Fibroblast of skin of left quadriceps (primary cell): ENCODE data around the gene NRG3.
"Not testable (repeated sequence)": the region's sequence is repeated elsewhere in the genome, so short reads cannot be mapped to it uniquely, and the experiment has no call there.

Source experiments
- DNase-seq, 2 experiments: peaks; one replicate each; pipeline ENCODE4 v3.0.0-alpha.2; 2013; ENCODE audit warnings: low read depth in 2 of 2

The NRG3 gene

GRCh38 chr10:82914655-82915136 lies 1039.7 kb downstream of the NRG3 start:
- no peak for DNase-seq

- no peak for DNase-seq
These were observed 1041.9 kb downstream of the NRG3 start for GRCh38 chr10:82916941-82917340.

GRCh38 chr10:82918022-82918421 lies 1043.0 kb downstream of the NRG3 start:
- DNase-seq = no peak

GRCh38 chr10:82922046-82922445 lies 1047.1 kb downstream of the NRG3 start:
- DNase-seq = no peak

- no peak for DNase-seq
These were observed 1047.8 kb downstream of the NRG3 start for GRCh38 chr10:82922755-82923154.

GRCh38 chr10:82924711-82925110 lies 1049.7 kb downstream of the NRG3 start:
- DNase-seq = no peak

GRCh38 chr10:82925547-82925946 lies 1050.6 kb downstream of the NRG3 start:
- DNase-seq = no peak

- DNase-seq = no peak
These were observed 1057.5 kb downstream of the NRG3 start for GRCh38 chr10:82932451-82932850.

- no peak for DNase-seq
These were observed 1059.4 kb downstream of the NRG3 start for GRCh38 chr10:82934429-82934828.

GRCh38 chr10:82934947-82935346 lies 1060.0 kb downstream of the NRG3 start:
- DNase-seq = no peak

GRCh38 chr10:82938331-82938730 lies 1063.3 kb downstream of the NRG3 start:
- DNase-seq = no peak

GRCh38 chr10:82942286-82943099 lies 1067.5 kb downstream of the NRG3 start:
- DNase-seq = peak; percentile 59 to 62

GRCh38 chr10:82943142-82943541 lies 1068.1 kb downstream of the NRG3 start:
- no peak for DNase-seq

- DNase-seq = no peak
These were observed 1075.0 kb downstream of the NRG3 start for GRCh38 chr10:82949816-82950575.

GRCh38 chr10:82953331-82953730 lies 1078.3 kb downstream of the NRG3 start:
- DNase-seq = no peak

GRCh38 chr10:82953909-82954308 lies 1078.9 kb downstream of the NRG3 start:
- no peak for DNase-seq

- not testable (repeated sequence) for DNase-seq
These were observed 1085.5 kb downstream of the NRG3 start for GRCh38 chr10:82960421-82961060.

GRCh38 chr10:82961864-82962263 lies 1086.9 kb downstream of the NRG3 start:
- no peak for DNase-seq

GRCh38 chr10:82966130-82966529 lies 1091.1 kb downstream of the NRG3 start:
- DNase-seq = no peak

- DNase-seq = no peak
These were observed 1093.5 kb downstream of the NRG3 start for GRCh38 chr10:82968533-82968932.

- peak; percentile 15 to 17 for DNase-seq
These were observed 1094.4 kb downstream of the NRG3 start for GRCh38 chr10:82969405-82969804.

- no peak for DNase-seq
These were observed 1105.3 kb downstream of the NRG3 start for GRCh38 chr10:82980321-82980720.
